Measurements from ENCODE around the gene GPC2.
A peak's percentile ranks its signal among the peaks of the same experiment; 100 is the strongest.

GPC2 gene

DNA sequence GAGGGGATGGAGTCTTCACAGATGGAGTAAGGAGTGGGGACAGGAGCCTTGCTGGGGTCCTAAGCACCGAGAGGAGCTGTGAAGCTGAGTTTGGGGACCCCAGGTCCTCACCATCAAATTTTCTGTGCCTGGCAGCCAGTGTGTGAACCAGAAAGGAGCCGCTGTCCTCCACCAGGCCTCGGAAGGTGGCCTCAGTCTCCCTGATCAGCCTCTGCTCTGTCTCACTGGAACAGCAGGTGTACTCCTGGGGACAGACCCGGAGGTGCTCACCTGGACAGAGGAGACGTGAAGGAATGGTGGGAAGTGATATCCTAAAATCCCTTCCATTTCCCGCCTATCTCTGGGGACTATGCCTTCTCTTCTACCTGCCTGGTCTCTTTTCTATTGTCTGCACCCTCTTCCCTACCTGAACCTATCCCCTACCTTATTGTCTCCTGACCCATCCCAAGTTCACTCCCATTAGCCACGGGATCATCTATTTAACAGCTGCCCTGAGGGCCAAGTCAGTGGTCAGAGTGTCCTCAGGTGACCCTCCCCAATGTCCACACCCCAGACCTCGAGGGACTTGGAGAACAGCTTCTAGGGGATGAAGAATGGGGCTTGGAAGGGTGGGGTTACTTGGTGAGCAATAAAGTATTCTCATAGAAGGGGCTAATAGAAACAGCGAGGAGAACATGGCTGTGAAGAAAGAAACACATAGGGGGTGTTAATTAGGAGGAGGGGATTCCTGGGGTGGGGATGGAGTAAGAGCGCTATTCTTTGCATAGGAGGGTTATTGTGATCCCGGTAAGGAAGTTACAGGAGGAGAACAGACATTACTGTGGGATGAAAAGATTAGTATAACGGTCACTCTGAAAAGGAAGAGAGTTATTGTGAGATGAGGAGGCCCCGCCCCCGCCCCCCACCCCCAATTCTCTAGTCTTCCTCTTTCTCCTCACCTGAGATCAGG is 811 bp downstream of the GPC2 start:
- TF ChIP-seq SPI1 (IDR thresholded peaks at IDR 0.05; ENCODE audit: low read depth, low read length), result no peak
- TF ChIP-seq POU2F2 (IDR thresholded peaks at IDR 0.05; ENCODE audit: low read depth, low read length), result no peak
- no peak for TF ChIP-seq TAF1 (IDR thresholded peaks at IDR 0.05; ENCODE audit: low read depth, low read length)
- no peak for TF ChIP-seq POLR2AphosphoS5 (IDR thresholded peaks at IDR 0.05; ENCODE audit: low read depth, low read length)
- DNase-seq (ENCODE audit: insufficient read length, low spot score) (no peak), FAIRE-seq (no peak)

DNA sequence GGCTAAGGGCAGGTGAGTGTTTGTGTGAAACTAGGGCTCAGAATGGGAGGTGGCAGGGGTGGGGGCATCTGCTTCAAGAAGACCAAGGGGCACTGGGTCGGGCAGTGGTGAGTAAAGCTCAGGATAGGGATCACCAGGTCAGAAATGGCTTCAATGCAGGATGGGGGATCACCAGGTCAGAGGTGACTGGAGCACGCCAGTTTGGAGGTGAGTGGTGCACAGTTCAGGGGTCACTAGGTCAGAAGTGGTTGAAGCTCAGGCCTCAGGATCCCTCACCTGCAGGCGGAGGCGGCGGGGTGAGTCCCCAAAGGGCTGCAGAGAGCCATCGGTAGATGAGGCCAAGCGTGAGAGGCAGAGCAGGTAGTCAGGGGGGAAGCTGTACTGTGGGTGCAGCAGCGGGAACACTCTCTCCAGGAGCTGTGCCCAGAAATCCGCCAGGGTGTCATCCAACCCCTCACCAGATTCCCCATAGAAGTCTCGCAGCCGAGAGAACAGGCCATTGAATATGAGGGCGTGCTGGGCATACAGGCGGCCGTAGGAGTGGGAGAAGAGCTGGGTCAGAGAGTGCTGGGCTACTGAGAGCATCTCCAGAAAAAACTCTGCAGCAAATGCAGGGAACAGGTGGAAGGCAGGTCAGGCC is 1.8 kb downstream of the GPC2 start:
- DNase-seq (ENCODE audit: insufficient read length, low spot score) (no peak), FAIRE-seq (no peak)
- TF ChIP-seq SPI1 (IDR thresholded peaks at IDR 0.05; ENCODE audit: low read depth, low read length) (no peak), POU2F2 (IDR thresholded peaks at IDR 0.05; ENCODE audit: low read depth, low read length) (no peak), POLR2AphosphoS5 (IDR thresholded peaks at IDR 0.05; ENCODE audit: low read depth, low read length) (no peak), POLR2A (IDR thresholded peaks at IDR 0.05; ENCODE audit: low read depth, low read length) (no peak), TAF1 (IDR thresholded peaks at IDR 0.05; ENCODE audit: low read depth, low read length) (no peak), PAX5 (IDR thresholded peaks at IDR 0.05; ENCODE audit: insufficient read depth, low read length, severe bottlenecking) (no peak)

GRCh38 chr7:100174582-100174981 is 2.6 kb downstream of the GPC2 start:
- no peak for DNase-seq (ENCODE audit: insufficient read length, low spot score)
- TF ChIP-seq POU2F2 (IDR thresholded peaks at IDR 0.05; ENCODE audit: low read depth, low read length), result no peak
- FAIRE-seq, result no peak

GRCh38 chr7:100173806-100174495 is 3.2 kb downstream of the GPC2 start:
- no peak for TF ChIP-seq POLR2AphosphoS5 (IDR thresholded peaks at IDR 0.05; ENCODE audit: low read depth, low read length)
- TF ChIP-seq TAF1 (IDR thresholded peaks at IDR 0.05; ENCODE audit: low read depth, low read length), result no peak
- no peak for TF ChIP-seq SPI1 (IDR thresholded peaks at IDR 0.05; ENCODE audit: low read depth, low read length)
- TF ChIP-seq POLR2A (IDR thresholded peaks at IDR 0.05; ENCODE audit: low read depth, low read length), result no peak
- no peak for TF ChIP-seq PAX5 (IDR thresholded peaks at IDR 0.05; ENCODE audit: insufficient read depth, low read length, severe bottlenecking)
- no peak for TF ChIP-seq POU2F2 (IDR thresholded peaks at IDR 0.05; ENCODE audit: low read depth, low read length)
- no peak for DNase-seq (ENCODE audit: insufficient read length, low spot score)
- no peak for FAIRE-seq

- TF ChIP-seq PAX5 (IDR thresholded peaks at IDR 0.05; ENCODE audit: insufficient read depth, low read length, severe bottlenecking) (no peak), POLR2AphosphoS5 (IDR thresholded peaks at IDR 0.05; ENCODE audit: low read depth, low read length) (no peak), SPI1 (IDR thresholded peaks at IDR 0.05; ENCODE audit: low read depth, low read length) (no peak), POLR2A (IDR thresholded peaks at IDR 0.05; ENCODE audit: low read depth, low read length) (no peak), TAF1 (IDR thresholded peaks at IDR 0.05; ENCODE audit: low read depth, low read length) (no peak), POU2F2 (IDR thresholded peaks at IDR 0.05; ENCODE audit: low read depth, low read length) (no peak)
- DNase-seq (ENCODE audit: insufficient read length, low spot score) (no peak), FAIRE-seq (no peak)
Measured at GRCh38 chr7:100171840-100172239, 5.3 kb downstream of the GPC2 start.

DNA sequence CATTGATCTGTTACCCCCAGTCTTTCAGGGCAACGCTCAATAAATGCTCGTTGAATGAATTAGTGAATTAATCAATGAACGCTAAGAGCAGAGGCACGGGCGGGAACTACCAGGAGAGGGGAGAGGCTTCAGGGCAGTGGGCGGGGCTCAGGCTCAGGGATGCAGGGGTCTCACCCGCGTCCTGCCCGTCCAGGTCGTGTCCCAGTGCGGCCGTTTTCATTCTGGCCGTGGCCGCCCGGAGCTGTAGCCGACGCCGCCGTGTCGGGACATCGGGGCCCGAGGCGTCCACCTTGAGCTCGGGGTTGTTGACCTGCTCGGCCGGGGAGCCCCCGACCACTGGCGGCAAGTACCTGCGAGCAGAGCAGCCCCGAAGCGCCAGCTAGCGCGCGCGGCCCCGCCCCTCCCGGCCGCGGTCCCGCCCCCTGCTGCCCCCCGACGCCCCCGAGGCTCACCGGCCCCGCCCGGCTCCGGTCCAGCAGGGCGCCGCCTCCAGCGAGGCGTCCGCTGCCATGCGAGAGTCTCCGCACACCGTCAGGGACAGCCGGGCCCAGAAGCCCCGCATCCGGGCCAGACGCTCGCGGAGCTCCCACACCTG is 6.0 kb downstream of the GPC2 start:
- DNase-seq (ENCODE audit: insufficient read length, low spot score) (no peak), FAIRE-seq (peak; percentile 9)
- TF ChIP-seq SPI1 (IDR thresholded peaks at IDR 0.05; ENCODE audit: low read depth, low read length) (no peak), POU2F2 (IDR thresholded peaks at IDR 0.05; ENCODE audit: low read depth, low read length) (no peak), POLR2AphosphoS5 (IDR thresholded peaks at IDR 0.05; ENCODE audit: low read depth, low read length) (no peak), PAX5 (IDR thresholded peaks at IDR 0.05; ENCODE audit: insufficient read depth, low read length, severe bottlenecking) (no peak), TAF1 (IDR thresholded peaks at IDR 0.05; ENCODE audit: low read depth, low read length) (no peak), POLR2A (IDR thresholded peaks at IDR 0.05; ENCODE audit: low read depth, low read length) (no peak)

- no peak for TF ChIP-seq SPI1 (IDR thresholded peaks at IDR 0.05; ENCODE audit: low read depth, low read length)
- TF ChIP-seq POLR2A (IDR thresholded peaks at IDR 0.05; ENCODE audit: low read depth, low read length), result no peak
- no peak for TF ChIP-seq PAX5 (IDR thresholded peaks at IDR 0.05; ENCODE audit: insufficient read depth, low read length, severe bottlenecking)
- FAIRE-seq (no peak), DNase-seq (ENCODE audit: insufficient read length, low spot score) (no peak)
Measured at GRCh38 chr7:100170101-100170897, 6.9 kb downstream of the GPC2 start.

DNA sequence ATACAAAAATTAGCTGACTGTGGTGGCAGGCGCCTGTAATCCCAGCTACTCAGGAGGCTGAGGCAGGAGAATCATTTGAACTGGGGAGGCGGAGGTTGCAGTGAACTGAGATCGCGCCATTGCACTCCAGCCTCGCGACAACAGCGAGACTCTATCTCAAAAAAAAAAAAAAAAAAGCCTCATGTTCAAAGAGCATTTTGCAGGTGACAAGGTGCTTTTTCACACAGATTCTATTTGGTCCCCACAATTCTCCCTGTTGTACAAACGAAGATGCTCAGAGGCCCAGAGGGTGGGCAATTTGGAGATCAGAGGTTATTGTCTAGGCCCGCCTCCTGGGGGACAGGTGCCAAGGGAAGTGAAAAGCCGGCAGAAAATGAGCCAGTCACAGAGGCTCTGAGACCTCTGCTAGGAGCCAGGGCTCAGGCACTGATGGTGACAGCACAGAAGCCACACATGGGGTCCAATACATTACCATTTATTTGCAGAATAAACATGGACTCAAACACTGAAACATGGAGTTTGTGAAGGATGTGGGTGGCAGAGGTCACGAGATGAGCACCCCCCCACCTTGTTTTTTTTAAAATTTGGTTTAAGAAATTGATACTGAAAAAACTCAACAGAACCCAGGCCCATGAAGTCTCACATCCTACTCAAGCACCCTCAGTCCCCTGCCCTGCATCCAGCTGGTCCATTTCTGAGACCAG is 7.9 kb downstream of the GPC2 start:
- no peak for DNase-seq (ENCODE audit: insufficient read length, low spot score)
- no peak for TF ChIP-seq SPI1 (IDR thresholded peaks at IDR 0.05; ENCODE audit: low read depth, low read length)
- no peak for TF ChIP-seq POLR2AphosphoS5 (IDR thresholded peaks at IDR 0.05; ENCODE audit: low read depth, low read length)
- no peak for TF ChIP-seq TAF1 (IDR thresholded peaks at IDR 0.05; ENCODE audit: low read depth, low read length)
- no peak for TF ChIP-seq PAX5 (IDR thresholded peaks at IDR 0.05; ENCODE audit: insufficient read depth, low read length, severe bottlenecking)
- TF ChIP-seq POU2F2 (IDR thresholded peaks at IDR 0.05; ENCODE audit: low read depth, low read length), result no peak
- no peak for FAIRE-seq
